BLaER1 (cell line): ENCODE results near the gene NUP93.

Experiments
- H3K27ac ChIP-seq: shearing (Covaris generic); formaldehyde crosslinking; 2 replicates; pipeline ENCODE4 v1.8.1; 2022
- H3K27me3 ChIP-seq: shearing (Covaris generic); formaldehyde crosslinking; 2 replicates; pipeline ENCODE4 v1.8.1; 2022
- H3K36me3 ChIP-seq: shearing (Covaris generic); formaldehyde crosslinking; 2 replicates; pipeline ENCODE4 v1.8.1; 2022
- H3K4me1 ChIP-seq: shearing (Covaris generic); formaldehyde crosslinking; 2 replicates; pipeline ENCODE4 v1.8.1; 2022
- H3K4me2 ChIP-seq: shearing (Covaris generic); formaldehyde crosslinking; 2 replicates; pipeline ENCODE4 v1.8.1; 2022
- H3K4me3 ChIP-seq: shearing (Covaris generic); formaldehyde crosslinking; 2 replicates; pipeline ENCODE4 v1.8.1; 2022
- H3K9ac ChIP-seq: shearing (Covaris generic); formaldehyde crosslinking; 2 replicates; pipeline ENCODE4 v1.8.1; 2022
- H3K9me3 ChIP-seq: shearing (Covaris generic); formaldehyde crosslinking; 2 replicates; pipeline ENCODE4 v1.8.1; 2022
- H4K20me1 ChIP-seq: shearing (Covaris generic); formaldehyde crosslinking; 2 replicates; pipeline ENCODE4 v1.8.1; 2022
- Cebpa-rat ChIP-seq: shearing (Covaris generic); IDR thresholded peaks from 2 replicates; pipeline ENCODE4 v1.8.1; 2022

The NUP93 gene

DNA sequence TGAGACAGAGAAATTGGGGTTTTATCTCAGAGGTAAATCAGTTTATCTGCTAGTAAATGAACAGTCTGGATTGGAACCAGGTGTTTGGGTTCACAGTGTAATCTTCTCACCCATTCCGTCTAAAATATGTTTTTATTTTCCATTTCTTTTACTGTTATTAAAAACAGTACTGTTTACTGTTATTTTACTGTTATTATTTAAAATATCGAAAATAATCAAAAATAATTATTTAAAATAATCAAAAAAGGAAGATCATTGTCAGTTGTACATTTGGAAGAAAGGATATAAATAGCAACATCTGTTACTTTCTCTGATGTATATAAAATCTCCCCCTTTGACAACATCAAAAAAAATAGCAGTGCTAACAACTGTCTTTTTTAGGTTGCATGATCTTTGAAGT is 11.5 kb downstream of the NUP93 start:
- H3K9ac ChIP-seq: no peak overlapping the region
- H3K27ac ChIP-seq: no peak overlapping the region

DNA sequence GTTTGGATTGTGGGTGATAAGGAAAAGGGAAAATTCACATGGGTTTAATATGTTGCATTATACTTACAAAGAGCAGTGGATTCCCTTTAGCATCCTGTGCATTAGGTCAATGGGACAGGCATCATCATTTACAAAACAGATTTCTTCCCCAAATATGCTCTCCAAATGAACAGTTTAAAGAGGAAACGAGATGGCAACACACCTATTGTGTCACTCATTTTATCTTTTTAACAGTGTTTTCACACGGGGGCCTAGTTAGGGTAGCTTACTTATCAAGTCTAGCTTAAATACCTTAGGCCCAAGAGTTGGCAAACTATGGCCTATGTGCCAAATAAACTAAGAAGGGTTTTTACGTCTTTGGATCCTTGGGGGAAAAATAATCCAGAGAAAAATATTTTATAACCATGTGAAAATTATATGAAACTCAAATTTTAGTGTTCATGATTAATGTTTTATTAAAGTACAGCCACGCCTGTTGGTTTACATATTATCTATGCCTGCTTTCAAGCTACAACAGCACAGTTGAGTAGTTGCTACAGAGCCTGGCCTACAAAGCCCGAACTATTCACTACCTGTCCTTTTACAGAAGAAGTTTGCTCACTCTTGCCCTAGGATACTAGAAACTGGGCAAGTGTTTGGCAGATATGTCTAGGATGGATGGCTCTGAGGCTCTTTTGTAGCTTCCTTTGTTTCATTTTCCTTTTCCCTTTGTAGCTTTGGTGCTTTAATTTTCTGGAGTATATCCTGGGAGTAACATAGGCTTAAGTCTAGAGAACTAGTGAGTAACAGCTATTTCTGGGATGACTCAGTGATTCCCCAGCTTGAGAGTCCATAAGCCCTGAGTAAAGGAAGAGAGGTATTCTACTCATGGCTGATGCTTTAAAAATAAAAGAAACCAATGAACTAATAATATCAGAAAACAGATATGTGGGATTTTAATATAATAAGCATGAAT is 12.4 kb downstream of the NUP93 start:
- no peak for TF ChIP-seq Cebpa-rat
- H3K36me3 ChIP-seq: peaks cover 22% of the 10 kb centered on the region
- H3K9ac ChIP-seq: no peak overlapping the region
- peaks cover 10% of the 10 kb centered on the region; the same call in 1 of the 2 replicates for H3K9me3 ChIP-seq
- H3K4me1 ChIP-seq: no peaks in the 10 kb centered on the region
- no peaks in the 10 kb centered on the region for H3K27me3 ChIP-seq
- no peak overlapping the region for H3K4me3 ChIP-seq
- no peak overlapping the region for H3K27ac ChIP-seq
- no peak overlapping the region for H3K4me2 ChIP-seq
- H4K20me1 ChIP-seq: peaks cover 74% of the 10 kb centered on the region

More for the DNA sequence above, 11.5 kb downstream of the NUP93 start:
- Histone ChIP-seq H4K20me1 (peaks cover 74% of the 10 kb centered on the region), H3K36me3 (peaks cover 30% of the 10 kb centered on the region), H3K4me3 (no peak overlapping the region), H3K27me3 (no peaks in the 10 kb centered on the region), H3K4me2 (no peak overlapping the region), H3K4me1 (no peaks in the 10 kb centered on the region), H3K9me3 (peaks cover 10% of the 10 kb centered on the region; the same call in 1 of the 2 replicates)
- TF ChIP-seq Cebpa-rat: no peak

DNA sequence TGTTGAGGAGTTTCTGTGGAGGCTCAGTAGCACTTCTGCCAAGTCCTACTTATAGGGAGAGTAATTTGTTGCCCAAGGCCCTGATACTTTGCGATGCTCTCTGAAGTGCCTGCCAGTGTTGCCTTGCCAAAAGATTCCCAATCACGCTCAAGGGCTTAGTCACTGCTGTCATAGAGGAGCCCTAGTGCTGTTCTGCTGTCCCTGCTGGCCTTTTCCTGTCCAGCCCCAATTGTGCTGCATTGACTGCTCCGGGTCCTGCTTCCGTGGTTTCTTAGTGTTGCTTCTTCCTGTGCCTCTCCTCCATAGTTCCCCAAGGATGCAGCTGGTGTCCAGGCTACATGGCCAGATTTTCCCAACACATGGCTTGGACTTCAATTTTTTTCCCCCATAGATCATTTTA is 13.9 kb downstream of the NUP93 start:
- H3K27ac ChIP-seq: no peak overlapping the region
- H3K36me3 ChIP-seq: peaks cover 26% of the 10 kb centered on the region
- H3K9ac ChIP-seq: no peak overlapping the region
- no peak overlapping the region for H3K4me3 ChIP-seq
- no peaks in the 10 kb centered on the region for H3K9me3 ChIP-seq
- peaks cover 8% of the 10 kb centered on the region; the same call in 1 of the 2 replicates for H3K4me1 ChIP-seq
- H3K4me2 ChIP-seq: no peak overlapping the region
- no peaks in the 10 kb centered on the region for H3K27me3 ChIP-seq
- TF ChIP-seq Cebpa-rat: no peak
- H4K20me1 ChIP-seq: peaks cover 76% of the 10 kb centered on the region

DNA sequence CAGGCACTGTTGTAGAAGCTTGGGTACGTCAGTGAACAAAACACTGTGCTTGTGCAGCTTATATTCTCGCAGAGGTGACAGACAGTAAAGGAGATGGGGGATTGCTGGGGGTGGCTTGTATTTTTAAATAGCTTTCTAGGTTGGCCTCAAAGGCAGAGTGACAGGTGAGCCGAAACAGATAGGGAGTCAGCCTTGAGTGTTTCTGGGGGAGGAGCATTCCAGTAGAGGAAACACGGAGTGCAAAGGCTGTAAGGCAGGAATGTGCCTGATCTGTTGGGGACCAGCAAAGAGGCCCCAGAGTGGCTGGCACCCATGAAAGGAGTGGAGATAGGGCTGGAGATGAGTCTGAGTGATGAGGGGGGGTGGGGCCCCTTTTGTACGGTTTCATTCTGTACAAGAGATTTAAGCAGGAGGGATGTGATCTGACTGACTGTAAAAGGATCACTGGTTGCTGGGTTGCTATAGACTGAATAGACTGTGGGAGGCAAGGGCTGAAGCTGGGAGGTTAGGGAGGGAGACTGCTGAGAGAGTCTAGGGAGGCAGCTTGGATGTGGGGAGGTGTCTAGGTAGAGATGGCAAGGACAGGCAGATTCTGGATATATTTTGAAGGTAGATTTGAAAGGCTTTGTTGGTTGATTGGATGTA is 15.2 kb downstream of the NUP93 start:
- H3K4me2 ChIP-seq: no peak overlapping the region
- no peaks in the 10 kb centered on the region for H3K9me3 ChIP-seq
- H3K4me3 ChIP-seq: no peak overlapping the region
- peaks cover 39% of the 10 kb centered on the region for H3K36me3 ChIP-seq
- no peak overlapping the region for H3K9ac ChIP-seq
- peaks cover 8% of the 10 kb centered on the region; the same call in 1 of the 2 replicates for H3K4me1 ChIP-seq
- no peaks in the 10 kb centered on the region for H3K27me3 ChIP-seq
- no peak overlapping the region for H3K27ac ChIP-seq
- no peak for TF ChIP-seq Cebpa-rat
- peaks cover 89% of the 10 kb centered on the region for H4K20me1 ChIP-seq

DNA sequence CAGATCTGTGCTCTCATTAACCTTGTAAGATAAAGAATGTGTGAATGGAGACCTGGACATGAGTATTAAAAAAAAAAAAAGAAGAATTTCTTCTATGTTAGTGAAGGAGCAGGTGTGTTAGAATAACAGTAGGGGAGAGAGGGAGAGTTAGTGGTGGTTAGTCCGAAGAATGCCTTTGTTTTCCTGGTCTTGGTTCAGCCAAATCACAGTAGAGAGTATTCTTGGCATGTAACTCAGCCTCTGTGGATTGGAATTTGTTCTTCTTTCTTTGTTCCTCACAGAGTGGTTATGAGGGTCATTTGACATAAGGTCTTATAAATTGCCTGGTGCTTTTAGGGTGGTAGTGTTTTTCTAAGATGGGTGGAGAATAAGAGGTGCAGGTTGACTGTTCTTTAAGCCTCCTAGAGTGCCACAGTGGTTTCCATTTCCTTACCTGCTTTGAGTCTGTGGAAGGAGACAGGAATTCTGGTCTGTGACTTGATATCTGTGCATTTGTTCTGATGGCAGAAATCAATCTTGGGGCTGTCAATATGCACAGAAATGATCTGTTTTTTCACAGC is 17.6 kb downstream of the NUP93 start:
- Histone ChIP-seq H3K4me1 (peaks cover 8% of the 10 kb centered on the region; the same call in 1 of the 2 replicates), H3K36me3 (peaks cover 60% of the 10 kb centered on the region), H4K20me1 (peaks cover 90% of the 10 kb centered on the region), H3K4me3 (no peak overlapping the region), H3K4me2 (no peak overlapping the region), H3K9ac (no peak overlapping the region), H3K27ac (no peak overlapping the region), H3K27me3 (no peaks in the 10 kb centered on the region), H3K9me3 (peaks cover 2% of the 10 kb centered on the region; the same call in 1 of the 2 replicates)
- TF ChIP-seq Cebpa-rat: no peak

- Histone ChIP-seq H3K36me3 (peaks cover 65% of the 10 kb centered on the region), H3K9me3 (peaks cover 8% of the 10 kb centered on the region), H3K27ac (no peak overlapping the region)
Measured at GRCh38 chr16:56748191-56748590, 18.3 kb downstream of the NUP93 start.

DNA sequence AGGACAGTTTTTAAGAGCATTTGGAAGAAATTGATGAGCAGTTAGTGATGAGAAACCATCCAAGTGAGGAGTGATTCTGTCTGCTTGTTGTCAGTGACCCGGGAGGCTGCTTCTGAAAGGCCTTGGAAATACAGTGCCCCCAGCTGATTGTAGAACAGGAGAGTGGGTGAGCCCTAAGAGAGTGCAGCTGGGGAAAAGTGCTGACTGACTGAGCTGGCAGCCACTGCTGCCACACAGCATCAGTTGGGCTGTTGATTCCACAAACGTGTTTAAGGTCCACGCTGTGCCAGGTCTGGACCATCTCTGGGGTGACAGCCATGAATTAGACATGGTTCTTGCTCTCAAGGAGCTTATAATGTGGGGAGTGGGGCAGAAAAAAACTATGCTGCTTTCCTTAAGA is 18.9 kb downstream of the NUP93 start:
- Histone ChIP-seq H3K9ac (no peak overlapping the region), H3K9me3 (peaks cover 15% of the 10 kb centered on the region), H3K27ac (no peak overlapping the region), H3K4me3 (no peak overlapping the region), H3K4me2 (no peak overlapping the region), H3K27me3 (no peaks in the 10 kb centered on the region), H3K36me3 (peaks cover 65% of the 10 kb centered on the region), H3K4me1 (peaks cover 8% of the 10 kb centered on the region; the same call in 1 of the 2 replicates), H4K20me1 (peaks cover 77% of the 10 kb centered on the region)
- TF ChIP-seq Cebpa-rat: no peak

More at GRCh38 chr16:56748191-56748590, 18.3 kb downstream of the NUP93 start:
- peaks cover 83% of the 10 kb centered on the region for H4K20me1 ChIP-seq
- no peaks in the 10 kb centered on the region for H3K27me3 ChIP-seq
- no peak overlapping the region for H3K9ac ChIP-seq
- H3K4me2 ChIP-seq: no peak overlapping the region
- peaks cover 8% of the 10 kb centered on the region; the same call in 1 of the 2 replicates for H3K4me1 ChIP-seq
- no peak overlapping the region for H3K4me3 ChIP-seq
- no peak for TF ChIP-seq Cebpa-rat

GRCh38 chr16:56749672-56750491 is 20.0 kb downstream of the NUP93 start:
- Histone ChIP-seq H4K20me1 (peaks cover 68% of the 10 kb centered on the region), H3K27ac (no peak overlapping the region), H3K4me3 (no peak overlapping the region)

GRCh38 chr16:56753410-56753809 is 23.5 kb downstream of the NUP93 start:
- TF ChIP-seq Cebpa-rat: no peak
- H3K4me1 ChIP-seq: no peaks in the 10 kb centered on the region
- no peaks in the 10 kb centered on the region for H3K27me3 ChIP-seq
- H3K9me3 ChIP-seq: peaks cover 36% of the 10 kb centered on the region
- H4K20me1 ChIP-seq: peaks cover 47% of the 10 kb centered on the region
- H3K27ac ChIP-seq: no peak overlapping the region
- no peak overlapping the region for H3K4me2 ChIP-seq
- H3K4me3 ChIP-seq: no peak overlapping the region
- peaks cover 91% of the 10 kb centered on the region for H3K36me3 ChIP-seq
- no peak overlapping the region for H3K9ac ChIP-seq

More at GRCh38 chr16:56749672-56750491, 20.0 kb downstream of the NUP93 start:
- Histone ChIP-seq H3K9ac (no peak overlapping the region), H3K4me2 (no peak overlapping the region), H3K4me1 (peaks cover 8% of the 10 kb centered on the region; the same call in 1 of the 2 replicates), H3K9me3 (peaks cover 25% of the 10 kb centered on the region), H3K27me3 (no peaks in the 10 kb centered on the region), H3K36me3 (peaks cover 74% of the 10 kb centered on the region)
- TF ChIP-seq Cebpa-rat: no peak
